ENCODE data around the gene TMEM106A. TPM values are rescaled to one million over a fixed set of nuclear protein-coding genes. Genes with fewer than 3 reads are reported as not detected.

Gene TMEM106A
- total and polyA plus RNA-seq, 2 of the 13 experiments (the other 11 are each of a cell fraction or from before 2014, with no cell fraction given): 16.9 to 35.9 TPM

GRCh38 chr17:43169561-43170139 is 42.0 kb upstream of the TMEM106A start (continued):
- no peak for TF ChIP-seq LRRFIP1 (CRISPR knock-in tag; conservative IDR thresholded peaks at IDR 0.05)
- TF ChIP-seq KDM4B (CRISPR knock-in tag; IDR thresholded peaks at IDR 0.05): no peak
- no peak; the same call in 1 of the 2 replicates for TF ChIP-seq ZNF564 (CRISPR knock-in tag; IDR thresholded peaks at IDR 0.05)
- peak; percentile 91 for TF ChIP-seq ZNF350 (CRISPR knock-in tag; IDR thresholded peaks at IDR 0.05; ENCODE audit: borderline replicate concordance, low read depth)
- no peak for TF ChIP-seq GFI1 (CRISPR knock-in tag; IDR thresholded peaks at IDR 0.05; ENCODE audit: borderline replicate concordance)
- peak; percentile 34; the same call in 1 of the 2 replicates for TF ChIP-seq BORCS8-MEF2B (CRISPR knock-in tag; IDR thresholded peaks at IDR 0.05)
- TF ChIP-seq ZNF556 (CRISPR knock-in tag; IDR thresholded peaks at IDR 0.05; ENCODE audit: borderline replicate concordance): peak; percentile 79; the same call in 1 of the 2 replicates
- 0 out of 2 replicates have a peak, but pooled peaks have one; percentile 18 for TF ChIP-seq ZSCAN25 (CRISPR knock-in tag; IDR thresholded peaks at IDR 0.05)
- peak; percentile 78; the same call in 1 of the 2 replicates for TF ChIP-seq RERE (CRISPR knock-in tag; IDR thresholded peaks at IDR 0.05; ENCODE audit: low read depth)
- no peak for TF ChIP-seq NKX3-1 (CRISPR knock-in tag; IDR thresholded peaks at IDR 0.05)
- no peak for TF ChIP-seq ZBTB34 (CRISPR knock-in tag; IDR thresholded peaks at IDR 0.05)
- TF ChIP-seq ZBTB49 (CRISPR knock-in tag; IDR thresholded peaks at IDR 0.05; ENCODE audit: borderline replicate concordance): peak; percentile 82
- 0 out of 2 replicates have a peak, but pooled peaks have one; percentile 37 for TF ChIP-seq MXD1 (CRISPR knock-in tag; IDR thresholded peaks at IDR 0.05)
- no peak for TF ChIP-seq CENPBD1 (CRISPR knock-in tag; IDR thresholded peaks at IDR 0.05; ENCODE audit: borderline replicate concordance, low read depth)
- 0 out of 2 replicates have a peak, but pooled peaks have one; percentile 57 for TF ChIP-seq NFKB2 (CRISPR knock-in tag; IDR thresholded peaks at IDR 0.05; ENCODE audit: borderline replicate concordance)

Measured in HepG2 (cell line).